DOHH2 (cell line): ENCODE results near the gene GKN1.

Experiments used
- H3F3A ChIP-seq: fragments of 200-600 bp; sonication (generic), shearing (Covaris generic); 2 replicates; pipeline ENCODE4 v1.6.0; 2016; ENCODE audit warnings: antibody characterized with exemption, mild to moderate bottlenecking; ENCODE audit not compliant: control insufficient read depth, insufficient read depth
- H3K27ac ChIP-seq: fragments of 200-600 bp; sonication (generic); 2 replicates; pipeline ENCODE4 v1.5.1; 2014; ENCODE audit warnings: low read depth, mild to moderate bottlenecking, low read length, moderate library complexity
- H3K27me3 ChIP-seq: fragments of 200-600 bp; sonication (generic); 2 replicates; pipeline ENCODE4 v1.6.1; 2014; ENCODE audit warnings: mild to moderate bottlenecking, low read length, mixed read lengths; ENCODE audit not compliant: control insufficient read depth
- H3K36me3 ChIP-seq: fragments of 200-600 bp; sonication (generic); 2 replicates; pipeline ENCODE4 v1.6.1; 2014; ENCODE audit warnings: mild to moderate bottlenecking, low read length, moderate library complexity, mixed read lengths; ENCODE audit not compliant: control insufficient read depth
- H3K4me1 ChIP-seq: fragments of 200-600 bp; sonication (generic); 2 replicates; pipeline ENCODE4 v1.6.1; 2014; ENCODE audit warnings: mild to moderate bottlenecking, low read length, mixed read lengths; ENCODE audit not compliant: control insufficient read depth
- H3K4me2 ChIP-seq: fragments of 200-600 bp; sonication (generic); 2 replicates; pipeline ENCODE4 v1.6.0; 2014; ENCODE audit warnings: mild to moderate bottlenecking, low read length, moderate library complexity
- H3K4me3 ChIP-seq: fragments of 200-600 bp; sonication (generic); 2 replicates; pipeline ENCODE4 v1.5.1; 2014; ENCODE audit warnings: mild to moderate bottlenecking, low read length, mixed read lengths
- H3K79me2 ChIP-seq: fragments of 200-600 bp; sonication (generic); 2 replicates; pipeline ENCODE4 v1.6.1; 2014; ENCODE audit warnings: mild to moderate bottlenecking, low read length, mixed read lengths; ENCODE audit not compliant: control insufficient read depth
- H3K9me2 ChIP-seq: fragments of 200-600 bp; sonication (generic); replicated peaks from 2 replicates; pipeline ENCODE4 v1.6.1; 2014; ENCODE audit warnings: mild to moderate bottlenecking, low read length, mixed read lengths; ENCODE audit not compliant: control insufficient read depth
- H3K9me3 ChIP-seq: fragments of 200-600 bp; sonication (generic); 2 replicates; pipeline ENCODE4 v1.6.1; 2014; ENCODE audit warnings: antibody characterized with exemption, low read length, mixed read lengths; ENCODE audit not compliant: control insufficient read depth, insufficient read depth
- H4K20me1 ChIP-seq: fragments of 200-600 bp; sonication (generic); 2 replicates; pipeline ENCODE4 v1.6.0; 2014; ENCODE audit warnings: low read depth, mild to moderate bottlenecking, antibody characterized with exemption, low read length, moderate library complexity; ENCODE audit not compliant: control insufficient read depth, insufficient read depth
- CTCF ChIP-seq: fragments of 200-600 bp; sonication (generic); IDR thresholded peaks from one replicate; pipeline ENCODE4 v1.5.1; 2014; ENCODE audit warnings: antibody characterized with exemption, mild to moderate bottlenecking, low read depth, low read length; ENCODE audit not compliant: poor library complexity, severe bottlenecking
- EZH2phosphoT487 ChIP-seq: fragments of 200-600 bp; sonication (generic); IDR thresholded peaks from 2 replicates; pipeline ENCODE4 v1.6.1; 2017; ENCODE audit warnings: borderline replicate concordance, mild to moderate bottlenecking, antibody characterized with exemption, low read length, moderate library complexity, mixed read lengths

Gene GKN1

GRCh38 chr2:69012310-69013141 lies 38.1 kb downstream of the GKN1 start:
- Histone ChIP-seq H3K4me2 (no peak overlapping the region), H3K4me1 (no peaks in the 10 kb centered on the region), H3K9me3 (no peaks in the 10 kb centered on the region), H3F3A (no peaks in the 10 kb centered on the region), H3K79me2 (no peaks in the 10 kb centered on the region), H3K27ac (no peak overlapping the region), H3K4me3 (no peak overlapping the region), H3K27me3 (peaks cover 46% of the 10 kb centered on the region), H3K9me2 (no peaks in the 10 kb centered on the region), H4K20me1 (no peaks in the 10 kb centered on the region), H3K36me3 (no peaks in the 10 kb centered on the region)
- TF ChIP-seq CTCF (peak; percentile 77), EZH2phosphoT487 (no peak)

GRCh38 chr2:69013142-69013839 lies 38.9 kb downstream of the GKN1 start, which contains the start of gene ANTXR1:
Gene ANTXR1 (plus strand): TSS chr2:69013179. CDS start chr2:69013500, 321 bp downstream.
- Histone ChIP-seq H4K20me1 (no peaks in the 10 kb centered on the region), H3K36me3 (no peaks in the 10 kb centered on the region), H3K9me2 (no peaks in the 10 kb centered on the region), H3K27ac (no peak within 1 kb of the TSS), H3K4me3 (no peak within 1 kb of the TSS), H3K4me1 (no peaks in the 10 kb centered on the region), H3F3A (no peaks in the 10 kb centered on the region), H3K4me2 (no peak within 1 kb of the TSS), H3K27me3 (peaks cover 46% of the 10 kb centered on the region), H3K9me3 (no peaks in the 10 kb centered on the region), H3K79me2 (no peaks in the 10 kb centered on the region)
- TF ChIP-seq CTCF (peak; percentile 14), EZH2phosphoT487 (no peak)

- Histone ChIP-seq H3K9me2 (no peaks in the 10 kb centered on the region), H4K20me1 (no peaks in the 10 kb centered on the region), H3F3A (no peaks in the 10 kb centered on the region), H3K4me3 (no peak overlapping the region), H3K36me3 (no peaks in the 10 kb centered on the region), H3K4me1 (no peaks in the 10 kb centered on the region), H3K79me2 (no peaks in the 10 kb centered on the region), H3K27ac (no peak overlapping the region), H3K4me2 (no peak overlapping the region), H3K27me3 (peaks cover 48% of the 10 kb centered on the region), H3K9me3 (no peaks in the 10 kb centered on the region)
- no peak for TF ChIP-seq CTCF
- no peak for TF ChIP-seq EZH2phosphoT487
Measured at GRCh38 chr2:69013840-69014821, 39.7 kb downstream of the GKN1 start.
